Pancreas (tissue), 10 donors: ENCODE measurements around the gene CYP2U1. TPM values are rescaled to one million over a fixed set of nuclear protein-coding genes. Genes with fewer than 3 reads are reported as not detected.

ENCODE experiments used
- ATAC-seq, 4 donors: fragments of 200-7000 bp; cut with Tn5 transposase; one replicate each; pipeline versions ENCODE4 v1.8.0 to v1.9.1; 2020; ENCODE audit warnings: mild to moderate bottlenecking in 4 of 4, moderate library complexity in 4 of 4
- DNase-seq, 6 donors: peaks; one replicate each; pipeline ENCODE4 v3.0.0-alpha.2; 2020
- FAIRE-seq: peaks from 2 replicates; lab custom pipeline; 2012; peaks lifted over from hg19 to GRCh38; lab: Jason Lieb, UNC
- H3K27ac ChIP-seq, 4 donors: fragments of 200-600 bp; sonication (generic); 1 replicate in 3 of 4; 2 replicates in 1 of 4; pipeline versions ENCODE4 v1.5.0 to v1.8.0; 2020
- H3K27me3 ChIP-seq, 4 donors: fragments of 200-600 bp; one replicate each; pipeline ENCODE4 v1.8.0; 2021
- H3K36me3 ChIP-seq, 3 donors: fragments of 200-600 bp; sonication (generic) in 1 of 3; one replicate each; pipeline versions ENCODE4 v1.5.0 to v1.8.0; 2020 to 2021
- H3K4me1 ChIP-seq, 3 donors: fragments of 200-600 bp; one replicate each; pipeline ENCODE4 v1.8.0; 2021
- H3K4me3 ChIP-seq, 4 donors: fragments of 200-600 bp; sonication (generic) in 2 of 4; one replicate each; pipeline versions ENCODE4 v1.5.0 to v1.8.0; 2020 to 2021
- H3K9me3 ChIP-seq, 4 donors: fragments of 200-600 bp; one replicate each; pipeline ENCODE4 v1.8.0; 2021
- WGBS, 2 donors: extraction: QIAGEN DNeasy Blood & Tissue Kit; methylation state at CpG; one replicate each; pipeline ENCODE4 v1.1.7; 2013; 5-methylcytosine and 5-hydroxymethylcytosine counted together
- intact Hi-C, 3 donors: fragments of 100-400 bp; cut with DNase I; formaldehyde crosslinking; loops; one replicate each; pipeline versions ENCODE4 v1.11.1 to v1.14.2; 2022
- polyA plus RNA-seq, 2 donors: library from polyadenylated mRNA; stranded (reverse); fragments of 200-250 nt; gene quantifications; one replicate each; pipeline ENCODE4 v1.2.3, GENCODE V29; 2013
- total RNA-seq, 6 donors: library from RNA; stranded (reverse); fragmentation: NEBNext Ultra II Directional in 4 of 6; extraction: Animal tissue kit (Norgen Biotek cat#: 25700) in 4 of 6; gene quantifications; one replicate each; pipeline versions ENCODE4 v1.2.1 to v1.2.4, GENCODE V29; 2021 to 2023
- TF ChIP-seq, protein P1 (sequence below), 4 donors: fragments of 200-600 bp; sonication (generic) in 3 of 4; IDR thresholded peaks; one replicate each; pipeline versions ENCODE4 v1.5.0 to v1.8.0; 2021; ENCODE audit warnings: antibody characterized with exemption in 4 of 4
- donor health status: healthy with polysubstance abuse.
- donor health status: DM: no; HTN: no; CAD: no; lungs with moderate emphysema.
- donor health status: DM: no; HTN: no; CAD: no.
- donor health status: control.
- donor health status: control.
- donor health status: Bipolar disorder and iron deficiency.
- donor health status: DM: yes; HTN: yes; CAD: no.
- donor health status: DM: no; HTN: no; CAD: no.
- donor health status: DM: no; HTN: no; CAD: no.
- donor health status: DM: yes; HTN: yes; CAD: no.

Gene CYP2U1
- total RNA-seq (1 to 10 TPM in 5 of 6 donors, under 1 TPM in 1; 0.92 to 3.2 (median 1.6) TPM), polyA plus RNA-seq (1 to 10 TPM; 1.1 to 5.0 TPM)

DNA sequence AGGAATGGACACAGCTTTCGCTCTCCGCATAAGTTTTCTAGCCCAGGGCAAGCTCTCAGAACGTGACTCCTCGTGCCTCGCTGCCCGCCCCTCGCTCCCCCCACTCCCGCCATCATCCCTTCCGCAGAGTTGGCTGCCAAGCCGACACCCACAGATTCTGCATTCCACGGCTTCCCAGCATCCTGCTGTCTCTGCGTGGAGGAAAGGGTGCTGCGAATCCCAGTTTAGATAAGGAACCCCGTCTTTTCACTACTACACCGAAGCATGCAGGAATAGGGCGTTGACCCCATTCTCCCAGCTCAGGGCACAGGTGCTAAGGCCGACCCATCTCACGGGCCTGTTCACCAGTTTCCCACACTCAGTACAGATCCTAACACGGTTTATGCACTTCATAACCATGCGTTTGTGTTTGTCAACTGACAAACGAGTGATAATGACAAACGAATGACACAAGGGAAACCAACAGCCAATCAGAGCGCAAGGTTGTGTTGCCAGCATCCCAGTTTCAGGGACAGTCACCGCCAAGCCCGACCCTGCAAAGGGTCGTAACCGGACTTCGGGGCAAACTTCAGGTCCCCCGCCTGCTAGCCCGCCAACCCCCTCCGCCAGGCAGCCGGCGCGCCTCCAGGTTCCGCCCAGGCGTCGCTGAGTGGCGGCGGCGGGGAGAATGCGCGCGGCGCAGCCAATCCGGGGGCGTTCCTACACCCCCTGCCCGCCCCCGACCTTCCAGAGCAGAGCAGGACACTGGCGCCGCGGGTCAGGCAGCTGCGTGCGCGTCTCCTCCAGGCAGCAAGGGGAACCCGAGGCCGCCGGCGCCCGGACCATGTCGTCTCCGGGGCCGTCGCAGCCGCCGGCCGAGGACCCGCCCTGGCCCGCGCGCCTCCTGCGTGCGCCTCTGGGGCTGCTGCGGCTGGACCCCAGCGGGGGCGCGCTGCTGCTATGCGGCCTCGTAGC is at the start of gene CYP2U1:
CYP2U1 (plus strand) TSS at position 729 of the 954 bp plus-strand sequence; CDS start at position 824, 95 bp downstream.
- Histone ChIP-seq H3K27ac (peak within 1 kb of the TSS in 2 of 4 donors; percentile 31 to 42), H3K36me3 (no peaks in the 10 kb centered on the region), H3K27me3 (no peaks in the 10 kb centered on the region), H3K4me1 (no peaks in the 10 kb centered on the region), H3K4me3 (peak within 1 kb of the TSS; percentile 56 to 87 (median 72)), H3K9me3 (no peaks in the 10 kb centered on the region)
- intact Hi-C loops, result no loop called here
- WGBS, 2 donors, result 3% methylated on average over 64 to 78 of the region's 78 CpGs
- ATAC-seq (peak; percentile 97 to 99 (median 98)), DNase-seq (peak; percentile 76 to 92 (median 84)), FAIRE-seq (no peak)
- TF ChIP-seq, protein P1, sequence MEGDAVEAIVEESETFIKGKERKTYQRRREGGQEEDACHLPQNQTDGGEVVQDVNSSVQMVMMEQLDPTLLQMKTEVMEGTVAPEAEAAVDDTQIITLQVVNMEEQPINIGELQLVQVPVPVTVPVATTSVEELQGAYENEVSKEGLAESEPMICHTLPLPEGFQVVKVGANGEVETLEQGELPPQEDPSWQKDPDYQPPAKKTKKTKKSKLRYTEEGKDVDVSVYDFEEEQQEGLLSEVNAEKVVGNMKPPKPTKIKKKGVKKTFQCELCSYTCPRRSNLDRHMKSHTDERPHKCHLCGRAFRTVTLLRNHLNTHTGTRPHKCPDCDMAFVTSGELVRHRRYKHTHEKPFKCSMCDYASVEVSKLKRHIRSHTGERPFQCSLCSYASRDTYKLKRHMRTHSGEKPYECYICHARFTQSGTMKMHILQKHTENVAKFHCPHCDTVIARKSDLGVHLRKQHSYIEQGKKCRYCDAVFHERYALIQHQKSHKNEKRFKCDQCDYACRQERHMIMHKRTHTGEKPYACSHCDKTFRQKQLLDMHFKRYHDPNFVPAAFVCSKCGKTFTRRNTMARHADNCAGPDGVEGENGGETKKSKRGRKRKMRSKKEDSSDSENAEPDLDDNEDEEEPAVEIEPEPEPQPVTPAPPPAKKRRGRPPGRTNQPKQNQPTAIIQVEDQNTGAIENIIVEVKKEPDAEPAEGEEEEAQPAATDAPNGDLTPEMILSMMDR (IDR thresholded peaks at IDR 0.05), result no peak

DNA sequence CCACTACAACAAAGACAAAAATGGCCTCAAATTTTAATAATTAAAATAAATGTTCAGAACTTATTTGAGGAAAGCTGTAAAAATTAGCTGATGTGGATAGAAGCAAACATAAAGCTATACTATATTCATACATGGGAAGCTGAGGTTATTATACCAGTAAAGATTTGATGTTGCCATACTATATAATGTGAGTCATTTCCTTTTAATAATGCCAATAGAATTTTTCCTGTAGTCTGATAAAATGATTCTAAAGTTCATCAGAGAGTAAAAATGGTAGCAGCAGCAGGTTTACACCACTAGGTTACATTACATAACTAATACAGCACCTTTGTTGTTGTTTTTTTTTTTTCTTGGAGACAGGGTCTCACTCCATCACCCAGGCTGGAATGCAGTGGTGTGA is 45.5 kb upstream of the CYP2U1 start:
- intact Hi-C loops, result no loop called here
- Histone ChIP-seq H3K9me3 (no peaks in the 10 kb centered on the region), H3K4me1 (no peaks in the 10 kb centered on the region), H3K4me3 (no peak overlapping the region), H3K27me3 (no peaks in the 10 kb centered on the region), H3K36me3 (no peaks in the 10 kb centered on the region), H3K27ac (no peak overlapping the region)
- no peak for DNase-seq
- TF ChIP-seq, protein P1 (IDR thresholded peaks at IDR 0.05), result no peak
- ATAC-seq, result no peak
- no peak for FAIRE-seq

DNA sequence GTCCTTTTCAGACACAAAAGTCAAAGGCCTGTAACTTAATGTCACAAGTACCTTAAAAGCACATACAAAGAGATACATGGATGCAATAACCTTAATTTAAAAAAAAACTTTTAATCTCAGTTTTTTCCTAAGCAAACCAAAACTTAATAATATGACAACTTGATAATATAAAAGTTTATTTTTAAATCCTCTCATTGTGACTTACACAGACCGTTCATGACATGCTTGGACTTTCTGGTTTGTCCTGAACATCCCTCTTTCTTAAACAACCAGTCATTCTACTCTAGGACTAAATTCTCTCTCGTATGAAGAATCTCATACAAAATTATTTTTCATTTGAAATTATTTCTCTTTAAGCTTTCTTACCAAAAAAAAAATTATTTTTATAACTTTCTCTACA is 43.1 kb upstream of the CYP2U1 start:
- TF ChIP-seq, protein P1 (IDR thresholded peaks at IDR 0.05), result no peak
- Histone ChIP-seq H3K27ac (no peak overlapping the region), H3K9me3 (no peaks in the 10 kb centered on the region), H3K36me3 (no peaks in the 10 kb centered on the region), H3K4me1 (no peaks in the 10 kb centered on the region), H3K4me3 (no peak overlapping the region), H3K27me3 (no peaks in the 10 kb centered on the region)
- no peak for ATAC-seq
- WGBS, 2 donors, result 46 to 47% methylated on average over 2 of the region's 2 CpGs
- intact Hi-C loops, result no loop called here
- no peak for FAIRE-seq
- DNase-seq, result no peak

DNA sequence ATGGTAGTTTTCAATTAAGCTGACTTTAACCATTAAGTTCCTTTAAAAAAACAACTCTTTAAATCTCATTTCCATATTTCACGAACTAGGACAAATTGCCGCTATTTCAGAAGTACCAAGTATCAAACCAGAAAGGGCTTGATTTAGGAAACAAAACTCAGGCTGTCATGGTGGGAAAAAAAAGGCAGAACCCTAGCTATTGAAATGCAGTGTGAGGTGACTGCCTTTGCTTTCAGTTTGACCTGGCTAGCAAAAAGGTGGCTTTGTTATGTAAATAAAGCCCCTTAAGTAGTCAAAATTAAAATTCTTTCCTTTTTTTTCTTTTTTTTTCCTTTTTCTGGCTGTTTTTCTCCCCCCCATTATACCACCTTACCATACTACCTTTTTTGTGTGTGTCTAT is 40.6 kb upstream of the CYP2U1 start:
- FAIRE-seq (no peak), ATAC-seq (no peak), DNase-seq (no peak)
- Histone ChIP-seq H3K4me1 (no peaks in the 10 kb centered on the region), H3K27ac (no peak overlapping the region), H3K36me3 (no peaks in the 10 kb centered on the region), H3K4me3 (no peak overlapping the region), H3K27me3 (no peaks in the 10 kb centered on the region), H3K9me3 (no peaks in the 10 kb centered on the region)
- 97 to 99% methylated on average over 2 of the region's 2 CpGs for WGBS, 2 donors
- intact Hi-C loops, result no loop called here
- TF ChIP-seq, protein P1 (IDR thresholded peaks at IDR 0.05), result no peak

DNA sequence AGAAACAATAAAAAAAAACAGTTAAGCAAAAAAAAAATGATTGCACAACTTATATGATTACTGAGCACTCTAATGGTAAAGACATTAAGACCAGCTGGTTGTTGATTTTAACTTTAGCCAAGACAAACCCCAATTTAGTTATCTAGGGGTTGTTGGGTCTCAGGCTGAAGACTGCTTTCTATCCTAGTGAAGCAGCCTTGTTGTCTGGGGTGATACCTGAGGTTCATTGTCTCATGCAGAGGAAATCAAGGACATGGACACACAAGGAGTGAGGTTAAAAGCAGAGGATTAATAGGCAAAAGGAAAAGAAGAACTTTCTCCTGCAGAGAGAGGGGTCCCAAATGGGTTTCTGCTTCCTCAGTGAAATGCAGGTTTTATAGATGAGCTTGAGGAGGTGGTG is 40.0 kb upstream of the CYP2U1 start:
- Histone ChIP-seq H3K4me3 (no peak overlapping the region), H3K36me3 (no peaks in the 10 kb centered on the region), H3K4me1 (no peaks in the 10 kb centered on the region), H3K27ac (no peak overlapping the region), H3K27me3 (no peaks in the 10 kb centered on the region), H3K9me3 (no peaks in the 10 kb centered on the region)
- no peak for ATAC-seq
- TF ChIP-seq, protein P1 (IDR thresholded peaks at IDR 0.05), result no peak
- intact Hi-C loops, result no loop called here
- DNase-seq, result no peak
- FAIRE-seq, result no peak
